ENCODE measurements around the gene FAM118A.

DNA sequence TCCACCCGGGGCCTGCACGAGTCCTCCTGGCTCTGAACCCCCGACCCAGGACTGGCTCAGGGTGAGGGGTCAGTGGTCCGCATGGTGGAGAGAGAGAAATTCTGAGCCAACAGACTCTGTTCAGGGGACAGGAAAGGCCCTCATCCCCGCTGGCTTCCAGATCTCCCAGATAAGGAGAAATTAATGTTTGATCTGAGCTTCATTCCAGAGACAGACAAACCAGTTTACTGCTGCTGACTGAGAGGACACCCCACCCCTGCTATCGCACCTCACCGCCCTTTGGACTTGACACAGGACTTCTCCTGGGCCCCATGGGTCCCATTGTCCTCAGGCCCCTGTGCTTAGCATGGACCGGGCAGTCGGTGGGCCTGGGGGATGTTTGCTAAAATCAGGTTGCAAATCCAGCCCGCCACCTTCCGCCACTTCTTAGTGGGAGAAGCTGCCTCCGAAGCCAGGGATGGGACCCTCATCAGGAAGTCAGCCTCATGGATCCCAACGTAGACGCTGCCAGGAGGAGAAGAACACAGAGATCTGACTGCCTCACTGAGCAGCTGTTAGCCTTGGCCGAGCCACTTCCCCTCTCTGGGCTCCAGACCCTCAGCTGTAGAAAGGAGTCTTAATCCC is 36.2 kb upstream of the FAM118A start:
- TF ChIP-seq, protein P1, sequence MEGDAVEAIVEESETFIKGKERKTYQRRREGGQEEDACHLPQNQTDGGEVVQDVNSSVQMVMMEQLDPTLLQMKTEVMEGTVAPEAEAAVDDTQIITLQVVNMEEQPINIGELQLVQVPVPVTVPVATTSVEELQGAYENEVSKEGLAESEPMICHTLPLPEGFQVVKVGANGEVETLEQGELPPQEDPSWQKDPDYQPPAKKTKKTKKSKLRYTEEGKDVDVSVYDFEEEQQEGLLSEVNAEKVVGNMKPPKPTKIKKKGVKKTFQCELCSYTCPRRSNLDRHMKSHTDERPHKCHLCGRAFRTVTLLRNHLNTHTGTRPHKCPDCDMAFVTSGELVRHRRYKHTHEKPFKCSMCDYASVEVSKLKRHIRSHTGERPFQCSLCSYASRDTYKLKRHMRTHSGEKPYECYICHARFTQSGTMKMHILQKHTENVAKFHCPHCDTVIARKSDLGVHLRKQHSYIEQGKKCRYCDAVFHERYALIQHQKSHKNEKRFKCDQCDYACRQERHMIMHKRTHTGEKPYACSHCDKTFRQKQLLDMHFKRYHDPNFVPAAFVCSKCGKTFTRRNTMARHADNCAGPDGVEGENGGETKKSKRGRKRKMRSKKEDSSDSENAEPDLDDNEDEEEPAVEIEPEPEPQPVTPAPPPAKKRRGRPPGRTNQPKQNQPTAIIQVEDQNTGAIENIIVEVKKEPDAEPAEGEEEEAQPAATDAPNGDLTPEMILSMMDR (IDR thresholded peaks at IDR 0.05; ENCODE audit: insufficient read depth, low read depth, low read length): no peak
- TF ChIP-seq EZH2 (IDR thresholded peaks at IDR 0.05; ENCODE audit: insufficient read depth, low read length): no peak

Data from astrocyte (in vitro differentiated cells and primary cell).